Activated T-cell treated with anti-CD3 and anti-CD28 coated beads, Interleukin-2, amount 50 U/mL, for 24 hours (primary cell): ENCODE data around the gene OR6K2.

Experiments
- DNase-seq: peaks from one replicate; pipeline ENCODE4 v3.0.0-alpha.2; 2020
- H3K27ac Mint-ChIP-seq: 2 replicates; pipeline ENCODE4 v1.8.0; 2020; ENCODE audit warnings: mild to moderate bottlenecking, mixed read lengths
- H3K27me3 Mint-ChIP-seq: 2 replicates; pipeline ENCODE4 v1.8.0; 2020; ENCODE audit warnings: mixed read lengths
- H3K36me3 Mint-ChIP-seq: 2 replicates; pipeline ENCODE4 v1.8.0; 2020; ENCODE audit warnings: low read depth, mixed read lengths
- H3K4me1 Mint-ChIP-seq: 2 replicates; pipeline ENCODE4 v1.8.0; 2020; ENCODE audit warnings: low read depth, mixed read lengths
- H3K4me3 Mint-ChIP-seq: 2 replicates; pipeline ENCODE4 v1.8.0; 2020; ENCODE audit warnings: mild to moderate bottlenecking, moderate library complexity, mixed read lengths
- H3K9me3 Mint-ChIP-seq: 2 replicates; pipeline ENCODE4 v1.8.0; 2020; ENCODE audit warnings: mixed read lengths

Gene OR6K2, protein sequence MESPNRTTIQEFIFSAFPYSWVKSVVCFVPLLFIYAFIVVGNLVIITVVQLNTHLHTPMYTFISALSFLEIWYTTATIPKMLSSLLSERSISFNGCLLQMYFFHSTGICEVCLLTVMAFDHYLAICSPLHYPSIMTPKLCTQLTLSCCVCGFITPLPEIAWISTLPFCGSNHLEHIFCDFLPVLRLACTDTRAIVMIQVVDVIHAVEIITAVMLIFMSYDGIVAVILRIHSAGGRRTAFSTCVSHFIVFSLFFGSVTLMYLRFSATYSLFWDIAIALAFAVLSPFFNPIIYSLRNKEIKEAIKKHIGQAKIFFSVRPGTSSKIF

GRCh38 chr1:158700552-158700951, at the start of gene OR6K2:
Gene OR6K2 (minus strand): TSS chr1:158700652. CDS start chr1:158700652, 0 bp downstream.
- Mint-ChIP-seq H3K27me3 (no peaks in the 10 kb centered on the region), H3K9me3 (no peaks in the 10 kb centered on the region), H3K36me3 (no peaks in the 10 kb centered on the region), H3K4me1 (no peaks in the 10 kb centered on the region), H3K4me3 (no peak within 1 kb of the TSS), H3K27ac (no peak within 1 kb of the TSS)
- DNase-seq: no peak

GRCh38 chr1:158735848-158736247, 35.4 kb upstream of the OR6K2 start:
- DNase-seq: no peak
- Mint-ChIP-seq H3K4me1 (no peaks in the 10 kb centered on the region), H3K36me3 (no peaks in the 10 kb centered on the region), H3K27ac (no peak overlapping the region), H3K4me3 (no peak overlapping the region), H3K27me3 (peaks cover 13% of the 10 kb centered on the region), H3K9me3 (no peaks in the 10 kb centered on the region)

GRCh38 chr1:158732524-158732923, 32.1 kb upstream of the OR6K2 start:
- Mint-ChIP-seq H3K27me3 (no peaks in the 10 kb centered on the region), H3K4me1 (no peaks in the 10 kb centered on the region), H3K36me3 (no peaks in the 10 kb centered on the region)

GRCh38 chr1:158731707-158732106, 31.3 kb upstream of the OR6K2 start:
- Mint-ChIP-seq H3K4me1 (no peaks in the 10 kb centered on the region), H3K9me3 (no peaks in the 10 kb centered on the region), H3K27ac (no peak overlapping the region), H3K36me3 (no peaks in the 10 kb centered on the region), H3K27me3 (peaks cover 3% of the 10 kb centered on the region), H3K4me3 (no peak overlapping the region)
- DNase-seq: no peak

More at GRCh38 chr1:158732524-158732923, 32.1 kb upstream of the OR6K2 start:
- H3K4me3 Mint-ChIP-seq: no peak overlapping the region
- H3K9me3 Mint-ChIP-seq: no peaks in the 10 kb centered on the region
- no peak overlapping the region for H3K27ac Mint-ChIP-seq
- no peak for DNase-seq

- no peak for DNase-seq
- H3K4me1 Mint-ChIP-seq: no peaks in the 10 kb centered on the region
- H3K27ac Mint-ChIP-seq: no peak overlapping the region
- no peak overlapping the region for H3K4me3 Mint-ChIP-seq
- H3K27me3 Mint-ChIP-seq: peaks cover 4% of the 10 kb centered on the region
- H3K9me3 Mint-ChIP-seq: no peaks in the 10 kb centered on the region
- H3K36me3 Mint-ChIP-seq: no peaks in the 10 kb centered on the region
These were observed 30.0 kb upstream of the OR6K2 start for GRCh38 chr1:158730453-158730852.

DNA sequence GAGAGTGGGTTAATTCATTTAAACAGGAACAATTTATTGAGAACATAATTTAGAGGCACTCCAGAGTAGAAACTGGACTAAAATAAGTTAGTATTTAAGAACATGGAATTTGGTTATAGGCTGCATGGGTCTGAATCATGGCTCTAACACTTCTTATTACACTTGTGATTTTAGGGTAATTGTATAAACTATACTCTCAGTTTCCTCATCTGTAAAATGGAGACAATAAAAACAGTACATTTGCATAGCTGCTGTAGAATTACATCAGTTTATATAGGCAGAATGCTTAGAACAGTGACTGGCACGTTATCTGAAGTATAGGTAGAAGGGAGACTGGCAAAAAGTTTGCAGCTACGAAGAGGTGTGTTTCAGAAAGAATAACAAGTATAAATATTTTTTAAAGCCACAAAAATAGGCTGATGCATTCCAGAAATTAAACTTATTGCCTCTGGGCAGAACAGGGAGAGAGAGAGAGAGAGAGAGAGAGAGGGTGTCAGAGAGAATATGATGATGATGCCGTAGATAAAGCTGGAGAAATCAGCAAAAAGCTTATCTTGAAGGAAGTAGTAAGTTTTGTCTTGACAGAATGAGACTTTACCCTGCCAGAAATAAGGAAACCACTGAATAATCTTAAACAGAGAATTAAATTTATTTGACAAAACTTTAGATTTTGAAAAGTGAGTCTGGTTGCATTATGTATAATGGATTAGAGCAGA, 28.2 kb upstream of the OR6K2 start:
- peaks cover 15% of the 10 kb centered on the region for H3K27me3 Mint-ChIP-seq
- H3K27ac Mint-ChIP-seq: no peak overlapping the region
- H3K4me1 Mint-ChIP-seq: no peaks in the 10 kb centered on the region
- DNase-seq: no peak
- H3K4me3 Mint-ChIP-seq: no peak overlapping the region
- H3K9me3 Mint-ChIP-seq: no peaks in the 10 kb centered on the region
- no peaks in the 10 kb centered on the region for H3K36me3 Mint-ChIP-seq

- no peak overlapping the region for H3K27ac Mint-ChIP-seq
- DNase-seq: no peak
- H3K9me3 Mint-ChIP-seq: no peaks in the 10 kb centered on the region
- no peaks in the 10 kb centered on the region for H3K36me3 Mint-ChIP-seq
- H3K27me3 Mint-ChIP-seq: peaks cover 27% of the 10 kb centered on the region
- H3K4me1 Mint-ChIP-seq: no peaks in the 10 kb centered on the region
- H3K4me3 Mint-ChIP-seq: no peak overlapping the region
These were observed 24.0 kb upstream of the OR6K2 start for GRCh38 chr1:158724442-158724841.

- Mint-ChIP-seq H3K27ac (no peak within 1 kb of the TSS), H3K36me3 (no peaks in the 10 kb centered on the region), H3K4me3 (no peak within 1 kb of the TSS), H3K4me1 (peaks cover 9% of the 10 kb centered on the region), H3K27me3 (peaks cover 36% of the 10 kb centered on the region), H3K9me3 (no peaks in the 10 kb centered on the region)
- no peak for DNase-seq
These were observed 20.2 kb upstream of the OR6K2 start, which contains the start of gene OR6K3 for GRCh38 chr1:158720620-158721019. Gene OR6K3 (minus strand): TSS chr1:158720720. CDS start chr1:158718115, 2,605 bp downstream.

- Mint-ChIP-seq H3K4me1 (peaks cover 9% of the 10 kb centered on the region), H3K27ac (no peak overlapping the region), H3K4me3 (no peak overlapping the region), H3K27me3 (peaks cover 34% of the 10 kb centered on the region), H3K9me3 (no peaks in the 10 kb centered on the region), H3K36me3 (no peaks in the 10 kb centered on the region)
- no peak for DNase-seq
These were observed 19.2 kb upstream of the OR6K2 start for GRCh38 chr1:158719664-158720063.

DNA sequence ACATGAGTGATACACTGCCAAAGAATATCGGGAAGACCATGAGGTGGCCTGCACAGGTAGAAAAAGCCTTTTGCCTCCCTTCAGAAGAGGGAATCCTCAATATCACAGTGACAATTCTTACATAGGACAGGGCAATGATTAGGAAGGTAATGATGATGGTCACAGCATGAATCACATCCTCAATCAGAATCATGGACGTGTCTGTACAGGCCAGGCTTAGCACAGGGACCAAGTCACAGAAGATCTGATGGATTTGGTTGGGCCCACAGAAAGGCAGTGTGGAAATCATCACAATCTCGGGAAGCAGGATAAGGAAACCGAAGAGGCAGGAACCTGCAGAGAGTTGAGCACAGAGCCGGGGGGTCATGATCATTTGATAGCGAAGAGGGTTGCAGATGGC, 16.9 kb upstream of the OR6K2 start:
- no peak for DNase-seq
- Mint-ChIP-seq H3K9me3 (no peaks in the 10 kb centered on the region), H3K27me3 (peaks cover 37% of the 10 kb centered on the region), H3K4me3 (no peak overlapping the region), H3K27ac (no peak overlapping the region), H3K4me1 (peaks cover 9% of the 10 kb centered on the region), H3K36me3 (no peaks in the 10 kb centered on the region)

DNA sequence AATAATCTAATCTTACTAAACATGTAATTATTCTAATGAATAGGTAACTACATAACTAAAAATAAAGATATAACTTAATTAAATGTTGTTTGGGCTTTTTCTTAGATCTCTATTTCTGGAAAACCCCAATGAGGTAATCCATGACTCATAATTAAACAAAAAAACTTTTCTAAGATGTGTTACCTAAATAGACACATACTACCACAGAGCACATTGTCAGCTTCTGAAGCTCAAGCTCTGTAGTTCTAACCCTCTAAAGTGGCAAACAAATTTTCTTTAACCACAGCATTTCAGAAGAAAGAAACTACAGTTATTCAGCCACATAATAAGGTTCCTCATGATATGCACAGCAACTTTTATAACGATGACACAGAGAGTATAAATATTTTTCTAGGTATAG, 15.9 kb upstream of the OR6K2 start:
- no peaks in the 10 kb centered on the region for H3K36me3 Mint-ChIP-seq
- H3K4me1 Mint-ChIP-seq: peaks cover 9% of the 10 kb centered on the region
- no peak overlapping the region for H3K4me3 Mint-ChIP-seq
- no peak overlapping the region for H3K27ac Mint-ChIP-seq
- H3K9me3 Mint-ChIP-seq: no peaks in the 10 kb centered on the region
- H3K27me3 Mint-ChIP-seq: peaks cover 43% of the 10 kb centered on the region
- DNase-seq: no peak

DNA sequence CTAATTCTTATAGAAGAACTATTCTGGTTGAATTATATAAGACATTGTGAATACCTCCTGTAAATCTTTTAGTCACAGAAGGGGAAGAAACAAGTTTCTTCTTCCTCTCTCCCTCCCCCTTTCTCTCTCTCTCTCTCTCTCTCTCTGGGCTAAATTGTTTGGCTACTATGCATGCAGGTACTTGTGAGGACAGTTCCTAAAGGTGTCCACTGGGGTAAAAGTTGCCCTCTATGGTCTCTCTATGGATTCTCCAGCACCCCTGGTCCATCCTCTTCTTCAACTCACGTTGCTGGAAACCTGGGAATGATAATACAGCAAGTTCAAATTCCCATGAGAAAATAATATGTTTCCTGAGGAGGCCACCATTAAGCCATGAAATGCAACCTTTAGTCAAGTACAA, 14.3 kb upstream of the OR6K2 start:
- H3K27me3 Mint-ChIP-seq: peaks cover 39% of the 10 kb centered on the region
- no peak for DNase-seq
- no peaks in the 10 kb centered on the region for H3K36me3 Mint-ChIP-seq
- H3K9me3 Mint-ChIP-seq: no peaks in the 10 kb centered on the region
- H3K27ac Mint-ChIP-seq: no peak overlapping the region
- peaks cover 9% of the 10 kb centered on the region for H3K4me1 Mint-ChIP-seq
- H3K4me3 Mint-ChIP-seq: no peak overlapping the region

- Mint-ChIP-seq H3K36me3 (no peaks in the 10 kb centered on the region), H3K4me1 (no peaks in the 10 kb centered on the region), H3K9me3 (no peaks in the 10 kb centered on the region), H3K4me3 (no peak overlapping the region), H3K27ac (no peak overlapping the region), H3K27me3 (peaks cover 27% of the 10 kb centered on the region)
- no peak for DNase-seq
These were observed 10.6 kb upstream of the OR6K2 start for GRCh38 chr1:158711098-158711497.

GRCh38 chr1:158706096-158706495, 5.6 kb upstream of the OR6K2 start:
- Mint-ChIP-seq H3K27me3 (peaks cover 3% of the 10 kb centered on the region), H3K9me3 (no peaks in the 10 kb centered on the region), H3K36me3 (no peaks in the 10 kb centered on the region), H3K27ac (no peak overlapping the region), H3K4me1 (no peaks in the 10 kb centered on the region), H3K4me3 (no peak overlapping the region)
- DNase-seq: no peak

- Mint-ChIP-seq H3K9me3 (peaks cover 3% of the 10 kb centered on the region), H3K4me3 (no peak overlapping the region), H3K36me3 (no peaks in the 10 kb centered on the region), H3K4me1 (no peaks in the 10 kb centered on the region), H3K27me3 (peaks cover 8% of the 10 kb centered on the region), H3K27ac (no peak overlapping the region)
- DNase-seq: no peak
These were observed 5.9 kb downstream of the OR6K2 start for GRCh38 chr1:158694596-158694995.
